HEK293 (cell line): ENCODE data around the gene KCNMA1.
A peak's percentile ranks its signal among the peaks of the same experiment; 100 is the strongest.

Source experiments
- HOXD13 ChIP-seq: sonication (generic); formaldehyde crosslinking; IDR thresholded peaks from 2 replicates; pipeline ENCODE4 v1.8.0; 2022; ENCODE audit warnings: missing genetic modification reagents, borderline replicate concordance
- MZF1 ChIP-seq: fragments of 450-650 bp; formaldehyde crosslinking; IDR thresholded peaks from 2 replicates; pipeline ENCODE4 v1.5.1; 2017; ENCODE audit warnings: missing biosample characterization, missing genetic modification characterization, borderline replicate concordance
- SP3 ChIP-seq: fragments of 450-650 bp; formaldehyde crosslinking; IDR thresholded peaks from 2 replicates; pipeline ENCODE4 v1.5.1; 2016; ENCODE audit warnings: missing biosample characterization, missing genetic modification characterization
- YY1 ChIP-seq: fragments of 450-650 bp; formaldehyde crosslinking; IDR thresholded peaks from 2 replicates; pipeline ENCODE4 v1.5.1; 2018; ENCODE audit warnings: missing biosample characterization, missing genetic modification characterization
- ZFHX2 ChIP-seq: fragments of 450-650 bp; formaldehyde crosslinking; conservative IDR thresholded peaks from 2 replicates; pipeline ENCODE4 v1.5.1; 2016; ENCODE audit warnings: missing biosample characterization, missing genetic modification characterization
- ZNF133 ChIP-seq: fragments of 450-650 bp; formaldehyde crosslinking; IDR thresholded peaks from 2 replicates; pipeline ENCODE4 v1.5.1; 2016; ENCODE audit warnings: missing biosample characterization, missing genetic modification characterization
- ZNF169 ChIP-seq: fragments of 450-650 bp; formaldehyde crosslinking; IDR thresholded peaks from 2 replicates; pipeline ENCODE4 v1.5.1; 2016; ENCODE audit warnings: missing biosample characterization, missing genetic modification characterization
- ZNF174 ChIP-seq: fragments of 450-650 bp; formaldehyde crosslinking; IDR thresholded peaks from 2 replicates; pipeline ENCODE4 v1.5.0; 2017; ENCODE audit warnings: missing biosample characterization, mild to moderate bottlenecking, missing genetic modification characterization
- ZNF175 ChIP-seq: fragments of 450-650 bp; formaldehyde crosslinking; IDR thresholded peaks from 2 replicates; pipeline ENCODE4 v1.5.1; 2016; ENCODE audit warnings: missing biosample characterization, missing genetic modification characterization
- ZNF248 ChIP-seq: fragments of 450-650 bp; formaldehyde crosslinking; IDR thresholded peaks from 2 replicates; pipeline ENCODE4 v1.5.1; 2017; ENCODE audit warnings: missing biosample characterization, missing genetic modification characterization
- ZNF350 ChIP-seq: fragments of 450-650 bp; formaldehyde crosslinking; IDR thresholded peaks from 2 replicates; pipeline ENCODE4 v1.5.0; 2017; ENCODE audit warnings: missing biosample characterization, mild to moderate bottlenecking, missing genetic modification characterization
- ZNF354C ChIP-seq: fragments of 450-650 bp; formaldehyde crosslinking; IDR thresholded peaks from 2 replicates; pipeline ENCODE4 v1.5.1; 2016; ENCODE audit warnings: missing biosample characterization, missing genetic modification characterization, low read depth, borderline replicate concordance
- ZNF529 ChIP-seq: fragments of 450-650 bp; formaldehyde crosslinking; IDR thresholded peaks from 2 replicates; pipeline ENCODE4 v1.5.1; 2017; ENCODE audit warnings: missing genetic modification characterization, missing biosample characterization; ENCODE audit not compliant: insufficient replicate concordance
- ZNF561 ChIP-seq: fragments of 450-650 bp; IDR thresholded peaks from 2 replicates; pipeline ENCODE4 v1.5.1; 2018; ENCODE audit warnings: missing biosample characterization, missing genetic modification characterization, borderline replicate concordance
- ZNF596 ChIP-seq: fragments of 450-650 bp; IDR thresholded peaks from 2 replicates; pipeline ENCODE4 v1.5.0; 2018; ENCODE audit warnings: missing biosample characterization, mild to moderate bottlenecking, missing genetic modification characterization, moderate library complexity
- ZNF621 ChIP-seq: fragments of 450-650 bp; formaldehyde crosslinking; IDR thresholded peaks from 2 replicates; pipeline ENCODE4 v1.5.1; 2017; ENCODE audit warnings: missing biosample characterization, missing genetic modification characterization
- ZNF623 ChIP-seq: fragments of 450-650 bp; formaldehyde crosslinking; IDR thresholded peaks from 2 replicates; pipeline ENCODE4 v1.5.1; 2016; ENCODE audit warnings: missing biosample characterization, missing genetic modification characterization
- ZNF677 ChIP-seq: fragments of 450-650 bp; IDR thresholded peaks from 2 replicates; pipeline ENCODE4 v1.5.0; 2018; ENCODE audit warnings: missing biosample characterization, mild to moderate bottlenecking, missing genetic modification characterization, moderate library complexity
- TF ChIP-seq, protein P1 (sequence below): fragments of 450-650 bp; formaldehyde crosslinking; IDR thresholded peaks from 2 replicates; pipeline ENCODE4 v1.5.1; 2016; ENCODE audit warnings: missing biosample characterization, missing genetic modification characterization
- TF ChIP-seq, protein P2 (sequence below): fragments of 450-650 bp; formaldehyde crosslinking; IDR thresholded peaks from 2 replicates; pipeline ENCODE4 v1.5.1; 2016; ENCODE audit warnings: missing biosample characterization, missing genetic modification characterization, low read depth
- TF ChIP-seq, protein P3 (sequence below): fragments of 450-650 bp; formaldehyde crosslinking; IDR thresholded peaks from 2 replicates; pipeline ENCODE4 v1.5.1; 2016; ENCODE audit warnings: missing biosample characterization, missing genetic modification characterization
- TF ChIP-seq, protein P4 (sequence below): sonication (generic); formaldehyde crosslinking; IDR thresholded peaks from 2 replicates; pipeline ENCODE4 v1.8.1; 2022; ENCODE audit warnings: mild to moderate bottlenecking, moderate library complexity, missing genetic modification reagents
- TF ChIP-seq, protein P5 (sequence below): fragments of 450-650 bp; formaldehyde crosslinking; conservative IDR thresholded peaks from 2 replicates; pipeline ENCODE4 v1.5.1; 2016; ENCODE audit warnings: low read depth, missing biosample characterization, missing genetic modification characterization
- TF ChIP-seq, protein P6 (sequence below): fragments of 450-650 bp; formaldehyde crosslinking; IDR thresholded peaks from 2 replicates; pipeline ENCODE4 v1.5.1; 2016; ENCODE audit warnings: missing biosample characterization, missing genetic modification characterization

KCNMA1 gene

DNA sequence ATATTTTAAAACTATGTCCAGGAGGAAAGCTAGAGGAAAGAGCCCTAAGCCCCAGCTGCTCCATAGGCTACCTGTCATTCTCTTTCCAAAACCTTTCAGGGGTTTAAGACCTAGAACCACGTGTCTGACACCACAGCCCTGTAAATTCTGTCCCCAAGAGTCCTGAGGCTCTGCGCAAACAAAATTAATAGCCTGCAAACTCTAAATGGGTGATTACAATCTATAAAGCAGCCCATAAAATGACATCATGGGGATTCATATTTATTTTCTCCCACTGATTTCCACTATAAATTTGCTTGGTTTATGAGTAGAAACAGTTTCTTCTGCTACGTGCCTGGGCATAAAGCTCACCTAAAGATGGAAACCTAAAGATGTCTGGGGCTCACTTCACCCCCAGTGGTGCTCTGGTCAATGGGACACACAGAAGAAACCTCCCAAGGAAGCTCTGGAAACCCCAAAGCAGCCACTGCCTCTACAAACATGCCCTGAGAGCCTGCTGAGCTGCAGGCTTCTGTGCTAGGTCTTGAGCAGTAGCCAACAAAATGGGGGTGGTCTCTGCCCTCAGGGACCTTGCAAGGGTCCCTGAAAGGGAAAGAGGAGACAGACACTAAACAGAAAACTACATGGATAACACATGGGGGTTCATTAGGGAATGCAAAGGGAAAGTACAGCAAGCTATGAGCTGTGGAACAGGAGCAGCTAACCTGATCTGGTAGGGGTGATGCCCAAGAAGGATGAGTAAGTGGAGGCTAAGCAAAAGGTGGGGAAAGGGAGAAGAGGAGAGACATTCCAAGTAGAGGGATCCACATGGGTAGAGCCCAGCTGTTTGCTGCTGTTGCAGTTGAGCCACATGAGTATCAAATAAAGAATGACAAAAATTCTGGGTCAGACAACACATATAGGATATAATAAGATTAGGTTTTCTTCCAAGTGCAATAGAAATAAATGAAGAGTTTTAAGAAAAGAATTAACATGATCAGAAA is 331.7 kb downstream of the KCNMA1 start (continued):
- TF ChIP-seq MZF1 (tag by site-specific recombination) (peak; percentile 95), SP3 (tag by site-specific recombination) (no peak), ZNF621 (tag by site-specific recombination) (no peak), ZFHX2 (tag by site-specific recombination) (peak; percentile 51), ZNF169 (tag by site-specific recombination) (no peak), ZNF561 (peak; percentile 97; the same call in 1 of the 2 replicates), ZNF596 (tag by site-specific recombination) (peak; percentile 66), ZNF623 (tag by site-specific recombination) (no peak), ZNF529 (tag by site-specific recombination) (no peak), ZNF350 (tag by site-specific recombination) (no peak), ZNF133 (tag by site-specific recombination) (no peak; the same call in 1 of the 2 replicates), ZNF354C (tag by site-specific recombination) (no peak), ZNF677 (tag by site-specific recombination) (no peak), ZNF175 (no peak), ZNF174 (tag by site-specific recombination) (no peak), HOXD13 (CRISPR knock-in tag) (peak; percentile 96), YY1 (tag by site-specific recombination) (peak; percentile 53; the same call in 1 of the 2 replicates), ZNF248 (tag by site-specific recombination) (no peak)
- TF ChIP-seq, protein P1, sequence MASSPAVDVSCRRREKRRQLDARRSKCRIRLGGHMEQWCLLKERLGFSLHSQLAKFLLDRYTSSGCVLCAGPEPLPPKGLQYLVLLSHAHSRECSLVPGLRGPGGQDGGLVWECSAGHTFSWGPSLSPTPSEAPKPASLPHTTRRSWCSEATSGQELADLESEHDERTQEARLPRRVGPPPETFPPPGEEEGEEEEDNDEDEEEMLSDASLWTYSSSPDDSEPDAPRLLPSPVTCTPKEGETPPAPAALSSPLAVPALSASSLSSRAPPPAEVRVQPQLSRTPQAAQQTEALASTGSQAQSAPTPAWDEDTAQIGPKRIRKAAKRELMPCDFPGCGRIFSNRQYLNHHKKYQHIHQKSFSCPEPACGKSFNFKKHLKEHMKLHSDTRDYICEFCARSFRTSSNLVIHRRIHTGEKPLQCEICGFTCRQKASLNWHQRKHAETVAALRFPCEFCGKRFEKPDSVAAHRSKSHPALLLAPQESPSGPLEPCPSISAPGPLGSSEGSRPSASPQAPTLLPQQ (tag by site-specific recombination), result peak; percentile 79
- TF ChIP-seq, protein P2, sequence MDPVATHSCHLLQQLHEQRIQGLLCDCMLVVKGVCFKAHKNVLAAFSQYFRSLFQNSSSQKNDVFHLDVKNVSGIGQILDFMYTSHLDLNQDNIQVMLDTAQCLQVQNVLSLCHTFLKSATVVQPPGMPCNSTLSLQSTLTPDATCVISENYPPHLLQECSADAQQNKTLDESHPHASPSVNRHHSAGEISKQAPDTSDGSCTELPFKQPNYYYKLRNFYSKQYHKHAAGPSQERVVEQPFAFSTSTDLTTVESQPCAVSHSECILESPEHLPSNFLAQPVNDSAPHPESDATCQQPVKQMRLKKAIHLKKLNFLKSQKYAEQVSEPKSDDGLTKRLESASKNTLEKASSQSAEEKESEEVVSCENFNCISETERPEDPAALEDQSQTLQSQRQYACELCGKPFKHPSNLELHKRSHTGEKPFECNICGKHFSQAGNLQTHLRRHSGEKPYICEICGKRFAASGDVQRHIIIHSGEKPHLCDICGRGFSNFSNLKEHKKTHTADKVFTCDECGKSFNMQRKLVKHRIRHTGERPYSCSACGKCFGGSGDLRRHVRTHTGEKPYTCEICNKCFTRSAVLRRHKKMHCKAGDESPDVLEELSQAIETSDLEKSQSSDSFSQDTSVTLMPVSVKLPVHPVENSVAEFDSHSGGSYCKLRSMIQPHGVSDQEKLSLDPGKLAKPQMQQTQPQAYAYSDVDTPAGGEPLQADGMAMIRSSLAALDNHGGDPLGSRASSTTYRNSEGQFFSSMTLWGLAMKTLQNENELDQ, result no peak
- TF ChIP-seq, protein P3, sequence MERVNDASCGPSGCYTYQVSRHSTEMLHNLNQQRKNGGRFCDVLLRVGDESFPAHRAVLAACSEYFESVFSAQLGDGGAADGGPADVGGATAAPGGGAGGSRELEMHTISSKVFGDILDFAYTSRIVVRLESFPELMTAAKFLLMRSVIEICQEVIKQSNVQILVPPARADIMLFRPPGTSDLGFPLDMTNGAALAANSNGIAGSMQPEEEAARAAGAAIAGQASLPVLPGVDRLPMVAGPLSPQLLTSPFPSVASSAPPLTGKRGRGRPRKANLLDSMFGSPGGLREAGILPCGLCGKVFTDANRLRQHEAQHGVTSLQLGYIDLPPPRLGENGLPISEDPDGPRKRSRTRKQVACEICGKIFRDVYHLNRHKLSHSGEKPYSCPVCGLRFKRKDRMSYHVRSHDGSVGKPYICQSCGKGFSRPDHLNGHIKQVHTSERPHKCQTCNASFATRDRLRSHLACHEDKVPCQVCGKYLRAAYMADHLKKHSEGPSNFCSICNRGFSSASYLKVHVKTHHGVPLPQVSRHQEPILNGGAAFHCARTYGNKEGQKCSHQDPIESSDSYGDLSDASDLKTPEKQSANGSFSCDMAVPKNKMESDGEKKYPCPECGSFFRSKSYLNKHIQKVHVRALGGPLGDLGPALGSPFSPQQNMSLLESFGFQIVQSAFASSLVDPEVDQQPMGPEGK, result peak; percentile 60
- TF ChIP-seq, protein P4, sequence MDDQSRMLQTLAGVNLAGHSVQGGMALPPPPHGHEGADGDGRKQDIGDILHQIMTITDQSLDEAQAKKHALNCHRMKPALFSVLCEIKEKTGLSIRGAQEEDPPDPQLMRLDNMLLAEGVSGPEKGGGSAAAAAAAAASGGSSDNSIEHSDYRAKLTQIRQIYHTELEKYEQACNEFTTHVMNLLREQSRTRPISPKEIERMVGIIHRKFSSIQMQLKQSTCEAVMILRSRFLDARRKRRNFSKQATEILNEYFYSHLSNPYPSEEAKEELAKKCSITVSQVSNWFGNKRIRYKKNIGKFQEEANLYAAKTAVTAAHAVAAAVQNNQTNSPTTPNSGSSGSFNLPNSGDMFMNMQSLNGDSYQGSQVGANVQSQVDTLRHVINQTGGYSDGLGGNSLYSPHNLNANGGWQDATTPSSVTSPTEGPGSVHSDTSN (CRISPR knock-in tag), result no peak
- TF ChIP-seq, protein P5, sequence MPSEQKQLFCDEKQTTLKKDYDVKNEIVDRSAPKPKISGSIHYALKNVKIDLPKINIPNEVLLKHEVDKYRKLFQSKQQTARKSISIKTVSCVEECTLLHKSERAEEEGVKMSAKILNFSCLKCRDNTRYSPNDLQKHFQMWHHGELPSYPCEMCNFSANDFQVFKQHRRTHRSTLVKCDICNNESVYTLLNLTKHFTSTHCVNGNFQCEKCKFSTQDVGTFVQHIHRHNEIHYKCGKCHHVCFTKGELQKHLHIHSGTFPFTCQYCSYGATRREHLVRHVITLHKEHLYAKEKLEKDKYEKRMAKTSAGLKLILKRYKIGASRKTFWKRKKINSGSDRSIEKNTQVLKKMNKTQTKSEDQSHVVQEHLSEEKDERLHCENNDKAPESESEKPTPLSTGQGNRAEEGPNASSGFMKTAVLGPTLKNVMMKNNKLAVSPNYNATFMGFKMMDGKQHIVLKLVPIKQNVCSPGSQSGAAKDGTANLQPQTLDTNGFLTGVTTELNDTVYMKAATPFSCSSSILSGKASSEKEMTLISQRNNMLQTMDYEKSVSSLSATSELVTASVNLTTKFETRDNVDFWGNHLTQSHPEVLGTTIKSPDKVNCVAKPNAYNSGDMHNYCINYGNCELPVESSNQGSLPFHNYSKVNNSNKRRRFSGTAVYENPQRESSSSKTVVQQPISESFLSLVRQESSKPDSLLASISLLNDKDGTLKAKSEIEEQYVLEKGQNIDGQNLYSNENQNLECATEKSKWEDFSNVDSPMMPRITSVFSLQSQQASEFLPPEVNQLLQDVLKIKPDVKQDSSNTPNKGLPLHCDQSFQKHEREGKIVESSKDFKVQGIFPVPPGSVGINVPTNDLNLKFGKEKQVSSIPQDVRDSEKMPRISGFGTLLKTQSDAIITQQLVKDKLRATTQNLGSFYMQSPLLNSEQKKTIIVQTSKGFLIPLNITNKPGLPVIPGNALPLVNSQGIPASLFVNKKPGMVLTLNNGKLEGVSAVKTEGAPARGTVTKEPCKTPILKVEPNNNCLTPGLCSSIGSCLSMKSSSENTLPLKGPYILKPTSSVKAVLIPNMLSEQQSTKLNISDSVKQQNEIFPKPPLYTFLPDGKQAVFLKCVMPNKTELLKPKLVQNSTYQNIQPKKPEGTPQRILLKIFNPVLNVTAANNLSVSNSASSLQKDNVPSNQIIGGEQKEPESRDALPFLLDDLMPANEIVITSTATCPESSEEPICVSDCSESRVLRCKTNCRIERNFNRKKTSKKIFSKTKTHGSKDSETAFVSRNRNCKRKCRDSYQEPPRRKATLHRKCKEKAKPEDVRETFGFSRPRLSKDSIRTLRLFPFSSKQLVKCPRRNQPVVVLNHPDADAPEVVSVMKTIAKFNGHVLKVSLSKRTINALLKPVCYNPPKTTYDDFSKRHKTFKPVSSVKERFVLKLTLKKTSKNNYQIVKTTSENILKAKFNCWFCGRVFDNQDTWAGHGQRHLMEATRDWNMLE (tag by site-specific recombination), result peak; percentile 45
- TF ChIP-seq, protein P6, sequence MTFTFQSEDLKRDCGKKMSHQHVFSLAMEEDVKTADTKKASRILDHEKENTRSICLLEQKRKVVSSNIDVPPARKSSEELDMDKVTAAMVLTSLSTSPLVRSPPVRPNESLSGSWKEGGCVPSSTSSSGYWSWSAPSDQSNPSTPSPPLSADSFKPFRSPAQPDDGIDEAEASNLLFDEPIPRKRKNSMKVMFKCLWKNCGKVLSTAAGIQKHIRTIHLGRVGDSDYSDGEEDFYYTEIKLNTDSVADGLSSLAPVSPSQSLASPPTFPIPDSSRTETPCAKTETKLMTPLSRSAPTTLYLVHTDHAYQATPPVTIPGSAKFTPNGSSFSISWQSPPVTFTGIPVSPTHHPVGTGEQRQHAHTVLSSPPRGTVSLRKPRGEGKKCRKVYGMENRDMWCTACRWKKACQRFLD (tag by site-specific recombination), result no peak
